SKM-1 (cell line): Measurements from ENCODE around the gene CD44.

Source experiments
- DNase-seq: peaks from one replicate; lab custom pipeline; 2025; ENCODE audit not compliant: unreplicated experiment; lab: John Stamatoyannopoulos, UW

CD44 gene

GRCh38 chr11:35250621-35251020, 111.7 kb downstream of the CD44 start:
- no peak for DNase-seq

GRCh38 chr11:35253237-35253636, 114.3 kb downstream of the CD44 start:
- DNase-seq = no peak

GRCh38 chr11:35255514-35255913, 116.5 kb downstream of the CD44 start:
- DNase-seq = no peak

DNA sequence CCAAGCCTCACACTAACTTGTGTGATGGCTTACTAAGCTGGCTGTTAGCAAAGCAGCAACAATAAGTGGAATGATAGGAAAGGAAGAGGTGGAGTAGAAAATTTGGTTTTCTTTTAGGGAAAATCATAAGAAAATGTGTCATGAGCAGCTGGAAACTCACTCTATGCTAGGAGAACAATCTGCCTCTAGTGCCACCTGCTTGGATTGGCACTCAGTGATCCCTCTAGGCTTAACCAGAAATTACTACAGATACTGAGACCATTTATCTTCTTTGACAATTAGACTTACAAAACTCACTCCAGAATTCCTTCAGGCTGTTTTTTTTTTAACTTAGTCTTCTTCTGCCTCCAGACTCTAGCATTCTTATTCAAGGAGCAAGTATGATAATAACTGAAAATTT, 117.3 kb downstream of the CD44 start:
- DNase-seq = no peak

- no peak for DNase-seq
These were observed 118.3 kb downstream of the CD44 start for GRCh38 chr11:35257281-35257680.

DNA sequence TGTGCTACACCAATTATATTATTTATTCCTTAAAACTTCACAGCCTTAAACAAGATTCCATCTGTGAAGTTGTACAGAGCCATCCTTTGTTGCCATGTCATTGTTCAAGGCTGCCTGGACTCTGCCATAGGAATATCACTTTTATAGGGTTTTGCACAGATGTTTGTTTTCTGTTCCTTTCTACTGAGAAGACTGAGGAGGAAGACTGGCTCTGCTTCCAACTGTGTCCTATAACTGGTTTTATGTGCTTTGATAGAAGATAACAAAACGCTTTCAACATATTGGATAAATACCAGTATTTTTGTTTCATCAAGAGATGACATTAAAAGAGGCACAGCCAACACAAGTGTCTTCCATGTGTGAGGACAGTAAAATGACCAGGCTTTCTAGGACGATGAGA, 120.6 kb downstream of the CD44 start:
- no peak for DNase-seq

DNA sequence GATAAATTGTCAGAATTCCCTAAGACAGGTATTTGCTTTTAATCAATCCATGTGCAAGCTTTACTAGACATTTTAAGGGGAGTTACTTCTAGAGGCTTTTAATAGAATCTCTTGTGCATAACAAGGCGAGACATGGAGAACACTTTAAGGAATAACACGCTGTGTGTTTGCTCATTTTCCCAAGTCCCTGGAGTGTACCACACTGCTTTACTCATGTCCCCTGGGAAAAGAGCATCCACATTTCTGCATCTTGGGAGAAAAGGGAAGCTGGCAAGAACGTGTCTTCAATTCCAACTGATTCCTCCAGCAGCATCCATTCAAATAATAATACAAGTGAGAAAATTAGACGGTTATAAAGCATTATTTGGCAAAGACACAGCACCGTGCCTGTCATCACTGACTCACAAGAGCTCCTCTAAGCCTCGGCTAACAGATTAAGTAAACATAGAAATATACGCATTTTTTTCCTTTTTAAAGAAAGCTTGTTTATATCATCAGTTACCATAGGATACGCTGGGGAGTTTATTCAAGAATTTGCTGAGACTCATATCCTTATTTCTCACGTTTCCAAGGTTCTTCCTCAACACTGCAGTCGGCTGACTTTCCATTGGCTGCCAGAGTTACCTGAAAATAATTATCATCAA, 121.5 kb downstream of the CD44 start:
- DNase-seq = no peak

GRCh38 chr11:35261197-35261596, 122.2 kb downstream of the CD44 start:
- no peak for DNase-seq

GRCh38 chr11:35262056-35262455, 123.1 kb downstream of the CD44 start:
- DNase-seq = no peak

GRCh38 chr11:35262735-35263134, 123.8 kb downstream of the CD44 start:
- DNase-seq = no peak

- DNase-seq = no peak
These were observed 126.9 kb downstream of the CD44 start for GRCh38 chr11:35265755-35266454.

DNA sequence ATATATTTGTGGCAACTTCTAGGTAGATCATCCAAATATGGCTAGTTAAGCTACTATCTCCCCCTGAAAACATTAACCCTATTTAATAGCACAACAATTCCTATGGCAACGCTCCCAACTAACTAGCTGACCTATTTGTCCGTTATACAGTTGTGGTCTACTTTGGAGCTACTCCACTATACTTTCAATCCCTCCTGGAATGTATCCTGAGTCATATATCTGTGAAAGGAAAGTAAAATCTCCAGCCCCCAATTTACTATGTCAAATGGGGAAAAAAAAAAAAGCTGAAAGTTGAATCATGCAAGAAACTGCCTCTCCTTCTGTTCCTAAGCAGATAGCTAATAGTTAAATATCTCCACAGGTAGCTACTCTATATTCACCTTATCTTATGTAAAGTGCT, 128.5 kb downstream of the CD44 start:
- no peak for DNase-seq

- no peak for DNase-seq
These were observed 131.4 kb downstream of the CD44 start for GRCh38 chr11:35270342-35270741.

DNA sequence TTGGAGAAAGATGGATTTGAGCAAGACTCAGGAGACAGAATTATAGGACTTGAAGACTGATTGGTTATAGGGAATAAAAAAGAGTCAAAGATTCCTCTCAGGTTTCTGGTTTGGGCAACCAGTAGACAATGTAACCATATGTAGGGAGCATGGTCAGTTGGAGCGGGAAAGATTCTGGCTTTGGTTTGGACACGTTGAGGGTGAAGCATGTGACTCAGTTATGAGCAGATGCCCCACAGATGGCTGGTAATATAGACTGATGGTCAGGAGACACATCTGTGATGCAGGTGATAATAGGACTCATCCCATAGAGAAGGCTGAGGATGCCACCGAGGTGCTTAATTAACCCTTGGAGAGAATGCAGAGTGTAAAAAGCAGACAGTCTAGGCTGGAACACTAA, 132.1 kb downstream of the CD44 start:
- DNase-seq = no peak

GRCh38 chr11:35272391-35272902, 133.5 kb downstream of the CD44 start:
- DNase-seq = peak; percentile 38

DNA sequence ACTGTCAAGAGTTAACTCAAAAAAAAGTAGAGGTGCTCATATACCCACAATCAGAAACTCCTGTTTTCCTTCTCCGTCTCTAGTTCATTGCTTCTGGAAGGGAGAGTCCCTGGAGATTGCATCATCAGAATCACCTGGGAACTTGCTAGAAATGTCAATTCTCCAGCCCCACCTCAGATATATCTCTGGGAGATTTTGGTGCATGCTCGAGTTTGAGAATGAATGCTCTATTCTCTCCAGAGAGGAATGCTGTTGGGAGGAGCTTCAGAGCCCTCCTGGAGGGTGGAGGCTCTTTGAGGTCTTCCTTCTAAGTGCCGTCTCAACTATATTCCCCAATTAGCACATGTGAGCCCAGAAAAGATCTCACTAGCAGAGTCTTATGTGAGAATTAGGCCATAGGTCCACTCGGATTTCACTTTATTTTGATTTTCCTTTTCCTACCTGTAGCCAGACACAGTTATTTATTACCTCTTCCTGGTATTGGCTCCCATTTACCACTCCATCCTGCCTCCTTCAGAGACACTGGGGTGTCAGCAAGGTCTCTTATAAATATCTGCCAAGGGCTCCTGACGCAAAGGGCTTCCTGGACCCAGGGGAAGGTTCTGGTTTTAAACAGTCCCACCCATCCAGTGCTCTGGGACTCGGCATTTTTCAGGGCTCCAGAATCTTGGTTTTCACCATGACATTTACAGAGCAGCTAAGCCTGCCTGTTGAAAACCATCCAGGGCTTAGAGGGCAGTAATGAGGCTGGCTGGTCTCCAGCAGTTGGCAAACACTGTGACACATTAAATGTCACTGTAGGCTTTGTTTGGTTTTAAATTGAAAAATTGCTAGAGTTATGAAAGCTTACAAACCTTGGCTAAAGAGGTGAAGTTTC, 136.2 kb downstream of the CD44 start:
- DNase-seq = no peak

GRCh38 chr11:35275786-35276170, 136.8 kb downstream of the CD44 start:
- DNase-seq = no peak

- DNase-seq = no peak
These were observed 137.6 kb downstream of the CD44 start for GRCh38 chr11:35276396-35277145.

GRCh38 chr11:35277827-35278226, 138.9 kb downstream of the CD44 start:
- no peak for DNase-seq

GRCh38 chr11:35280727-35281126, 141.8 kb downstream of the CD44 start:
- DNase-seq = no peak

- no peak for DNase-seq
These were observed 142.3 kb downstream of the CD44 start for GRCh38 chr11:35281169-35281688.
